Measurements from ENCODE around the gene TMIGD3.
"Not testable (repeated sequence)": the region's sequence is repeated elsewhere in the genome, so short reads cannot be mapped to it uniquely, and the experiment has no call there.

The TMIGD3 gene

GRCh38 chr1:111503585-111504060 lies at the start of gene TMIGD3, which contains the start of gene ADORA3:
Gene TMIGD3 (minus strand): TSS chr1:111503633. CDS start chr1:111503354, 279 bp downstream.
Gene ADORA3 (minus strand): TSS chr1:111503633. CDS start chr1:111503354, 279 bp downstream.
- Histone ChIP-seq H3K4me3 (no peak within 1 kb of the TSS), H3K36me3 (no peaks in the 10 kb centered on the region), H3K9me3 (no peaks in the 10 kb centered on the region), H3K27ac (no peak within 1 kb of the TSS), H3K9ac (no peak within 1 kb of the TSS), H3K27me3 (no peaks in the 10 kb centered on the region), H3K4me2 (peak within 1 kb of the TSS; percentile 46), H3K4me1 (peaks cover 55% of the 10 kb centered on the region), H4K20me1 (no peaks in the 10 kb centered on the region)
- peak; percentile 63 for TF ChIP-seq Cebpa-rat (IDR thresholded peaks at IDR 0.05)

DNA sequence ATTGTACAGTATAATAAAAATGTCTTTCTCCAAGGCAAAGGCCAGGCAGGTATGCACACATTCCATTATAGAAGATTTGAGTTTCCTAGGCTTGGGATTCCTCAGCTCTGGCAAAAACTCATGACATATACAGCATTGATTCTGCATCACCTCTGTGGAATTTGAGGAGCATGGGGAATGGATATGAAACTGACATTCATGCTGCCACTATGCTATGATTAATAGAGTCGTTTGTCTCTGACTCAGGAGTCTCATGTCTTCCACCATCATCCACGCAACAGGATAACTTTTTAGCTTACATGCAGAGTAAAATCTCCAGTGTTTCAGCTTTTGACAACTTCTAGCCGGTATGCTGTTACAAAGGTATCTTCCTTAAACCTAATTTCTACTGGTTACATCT lies 49.8 kb upstream of the TMIGD3 start:
- Histone ChIP-seq H3K27me3 (no peaks in the 10 kb centered on the region), H3K4me3 (no peak overlapping the region), H3K27ac (no peak overlapping the region), H3K36me3 (no peaks in the 10 kb centered on the region), H4K20me1 (no peaks in the 10 kb centered on the region), H3K4me1 (no peaks in the 10 kb centered on the region), H3K9me3 (no peaks in the 10 kb centered on the region), H3K4me2 (no peak overlapping the region), H3K9ac (no peak overlapping the region)
- no peak for TF ChIP-seq Cebpa-rat (IDR thresholded peaks at IDR 0.05)

- Histone ChIP-seq H3K9me3 (no peaks in the 10 kb centered on the region), H3K9ac (no peak overlapping the region)
Observed at GRCh38 chr1:111552587-111552986, 49.2 kb upstream of the TMIGD3 start.

GRCh38 chr1:111551623-111552411 lies 48.4 kb upstream of the TMIGD3 start:
- no peaks in the 10 kb centered on the region for H3K36me3 ChIP-seq
- H3K4me1 ChIP-seq, result no peaks in the 10 kb centered on the region
- H3K27ac ChIP-seq, result no peak overlapping the region
- no peak for TF ChIP-seq Cebpa-rat (IDR thresholded peaks at IDR 0.05)
- no peaks in the 10 kb centered on the region for H4K20me1 ChIP-seq
- no peaks in the 10 kb centered on the region for H3K27me3 ChIP-seq
- H3K9ac ChIP-seq, result no peak overlapping the region
- H3K4me3 ChIP-seq, result no peak overlapping the region
- no peaks in the 10 kb centered on the region for H3K9me3 ChIP-seq
- H3K4me2 ChIP-seq, result no peak overlapping the region

More at GRCh38 chr1:111552587-111552986, 49.2 kb upstream of the TMIGD3 start:
- Histone ChIP-seq H3K27me3 (no peaks in the 10 kb centered on the region), H4K20me1 (no peaks in the 10 kb centered on the region), H3K36me3 (no peaks in the 10 kb centered on the region), H3K4me3 (no peak overlapping the region), H3K4me2 (no peak overlapping the region), H3K27ac (no peak overlapping the region), H3K4me1 (no peaks in the 10 kb centered on the region)
- no peak for TF ChIP-seq Cebpa-rat (IDR thresholded peaks at IDR 0.05)

- not testable (repeated sequence) for H3K27me3 ChIP-seq, H4K20me1 ChIP-seq, H3K27ac ChIP-seq
Observed at GRCh38 chr1:111547786-111548185, 44.4 kb upstream of the TMIGD3 start.

GRCh38 chr1:111542187-111542586 lies 38.8 kb upstream of the TMIGD3 start:
- no peak for TF ChIP-seq Cebpa-rat (IDR thresholded peaks at IDR 0.05)
- Histone ChIP-seq H3K27me3 (no peaks in the 10 kb centered on the region), H3K4me1 (no peaks in the 10 kb centered on the region), H3K4me2 (no peak overlapping the region), H3K4me3 (no peak overlapping the region), H3K27ac (no peak overlapping the region), H3K36me3 (no peaks in the 10 kb centered on the region), H3K9me3 (no peaks in the 10 kb centered on the region), H3K9ac (no peak overlapping the region), H4K20me1 (no peaks in the 10 kb centered on the region)

More at GRCh38 chr1:111547786-111548185, 44.4 kb upstream of the TMIGD3 start:
- H3K4me1 ChIP-seq, H3K9me3 ChIP-seq, H3K9ac ChIP-seq, H3K4me2 ChIP-seq, H3K36me3 ChIP-seq, H3K4me3 ChIP-seq: not testable (repeated sequence)

GRCh38 chr1:111541721-111542120 lies 38.3 kb upstream of the TMIGD3 start:
- Histone ChIP-seq H3K9ac (no peak overlapping the region), H3K27me3 (no peaks in the 10 kb centered on the region), H3K9me3 (no peaks in the 10 kb centered on the region), H3K36me3 (no peaks in the 10 kb centered on the region), H3K27ac (no peak overlapping the region), H4K20me1 (no peaks in the 10 kb centered on the region), H3K4me1 (no peaks in the 10 kb centered on the region), H3K4me3 (no peak overlapping the region), H3K4me2 (no peak overlapping the region)
- TF ChIP-seq Cebpa-rat (IDR thresholded peaks at IDR 0.05), result no peak

GRCh38 chr1:111540928-111541327 lies 37.5 kb upstream of the TMIGD3 start:
- H3K27ac ChIP-seq, result no peak overlapping the region
- TF ChIP-seq Cebpa-rat (IDR thresholded peaks at IDR 0.05), result no peak
- H3K27me3 ChIP-seq, result no peaks in the 10 kb centered on the region

GRCh38 chr1:111538343-111539025 lies 35.1 kb upstream of the TMIGD3 start:
- H4K20me1 ChIP-seq, result no peaks in the 10 kb centered on the region
- no peak for TF ChIP-seq Cebpa-rat (IDR thresholded peaks at IDR 0.05)
- H3K36me3 ChIP-seq, result no peaks in the 10 kb centered on the region
- no peaks in the 10 kb centered on the region for H3K4me1 ChIP-seq
- no peaks in the 10 kb centered on the region for H3K9me3 ChIP-seq
- no peak overlapping the region for H3K27ac ChIP-seq
- no peaks in the 10 kb centered on the region for H3K27me3 ChIP-seq
- no peak overlapping the region for H3K9ac ChIP-seq
- no peak overlapping the region for H3K4me2 ChIP-seq
- H3K4me3 ChIP-seq, result no peak overlapping the region

More at GRCh38 chr1:111540928-111541327, 37.5 kb upstream of the TMIGD3 start:
- Histone ChIP-seq H3K4me2 (no peak overlapping the region), H3K9ac (no peak overlapping the region), H3K4me3 (no peak overlapping the region), H3K9me3 (no peaks in the 10 kb centered on the region), H4K20me1 (no peaks in the 10 kb centered on the region), H3K36me3 (no peaks in the 10 kb centered on the region), H3K4me1 (no peaks in the 10 kb centered on the region)

Measured in BLaER1 (cell line).